Urinary bladder (tissue), 4 donors: ENCODE results near the gene DSC1. TPM values are rescaled to one million over a fixed set of nuclear protein-coding genes. Genes with fewer than 3 reads are reported as not detected.
A peak's percentile ranks its signal among the peaks of the same experiment; 100 is the strongest.

Experiments
- DNase-seq: peaks from one replicate; pipeline ENCODE4 v3.0.0-alpha.2; 2015; ENCODE audit errors: extremely low spot score
- H3K27ac ChIP-seq: one replicate; pipeline ENCODE4 v1.5.1; 2013; ENCODE audit warnings: low read depth, mild to moderate bottlenecking, moderate library complexity
- H3K36me3 ChIP-seq: one replicate; pipeline ENCODE4 v1.6.1; 2013; ENCODE audit warnings: mild to moderate bottlenecking, moderate library complexity; ENCODE audit not compliant: insufficient read depth
- H3K4me1 ChIP-seq: one replicate; pipeline ENCODE4 v1.6.1; 2013; ENCODE audit warnings: mild to moderate bottlenecking, moderate library complexity; ENCODE audit not compliant: insufficient read depth
- H3K4me3 ChIP-seq: one replicate; pipeline ENCODE4 v1.5.1; 2013; ENCODE audit warnings: low read depth, low read length
- WGBS: extraction: QIAGEN DNeasy Blood & Tissue Kit; methylation state at CpG from one replicate; pipeline ENCODE4 v1.1.7; 2013; 5-methylcytosine and 5-hydroxymethylcytosine counted together
- polyA plus RNA-seq: library from polyadenylated mRNA; stranded (reverse); fragments of 200-250 nt; gene quantifications from one replicate; pipeline ENCODE4 v1.2.3, GENCODE V29; 2013
- total RNA-seq: library from RNA; depleted of rRNA; stranded (reverse); fragments of >200 nt; gene quantifications from one replicate; pipeline ENCODE4 v1.2.3, GENCODE V29; 2014
- donor health status: healthy with polysubstance abuse.
- donor health status: healthy.

Gene DSC1
- total and polyA plus RNA-seq, 2 donors: 0.16 TPM; not detected in 1

DNA sequence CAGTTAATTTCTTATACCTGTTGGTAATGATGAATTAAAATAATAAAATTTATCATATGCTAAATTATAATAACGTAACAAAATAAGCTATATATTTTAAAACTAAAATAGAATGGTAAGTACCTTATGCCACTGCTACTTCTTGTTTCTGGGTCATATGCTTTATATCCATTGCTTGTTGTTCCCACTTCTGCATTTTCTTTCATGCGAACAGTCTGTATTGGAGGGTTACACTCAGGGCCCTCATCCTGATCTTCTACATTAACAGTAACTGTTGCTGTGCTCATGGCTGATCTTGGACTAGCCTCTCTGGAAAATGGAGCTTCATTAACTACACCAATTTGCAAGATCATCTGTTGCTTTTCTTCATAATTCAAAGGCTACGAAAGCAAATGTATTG is 82.7 kb downstream of the DSC1 start:
- H3K4me3 ChIP-seq: no peak overlapping the region
- no peak for DNase-seq
- no peaks in the 10 kb centered on the region for H3K4me1 ChIP-seq
- no peaks in the 10 kb centered on the region for H3K36me3 ChIP-seq
- 94% methylated on average over 3 of the region's 3 CpGs for WGBS
- peak overlapping the region; percentile 10 for H3K27ac ChIP-seq

Other genes with a start within 250 kb of the DSC1 start
- gene DSC3, start 120.1 kb downstream of the DSC1 start, total RNA-seq: 9.4 TPM
- 1.7 TPM for gene DSC3, start 120.1 kb downstream of the DSC1 start, polyA plus RNA-seq
- gene DSC2, start 60.4 kb downstream of the DSC1 start, total RNA-seq: 7.1 TPM
- 1.6 TPM for gene DSC2, start 60.4 kb downstream of the DSC1 start, polyA plus RNA-seq
- gene DSG1, start 155.3 kb upstream of the DSC1 start, total RNA-seq: 0.21 TPM
- not detected for gene DSG1, start 155.3 kb upstream of the DSC1 start, polyA plus RNA-seq
- gene DSG4, start 213.9 kb upstream of the DSC1 start, total RNA-seq: 0.26 TPM
- not detected for gene DSG4, start 213.9 kb upstream of the DSC1 start, polyA plus RNA-seq